Heart left ventricle (tissue), 16 donors: ENCODE results near the gene FXR1. TPM values are rescaled to one million over a fixed set of nuclear protein-coding genes. Genes with fewer than 3 reads are reported as not detected.

Experiments
- ATAC-seq, 4 donors: fragments of 200-7000 bp; cut with Tn5 transposase; one replicate each; pipeline ENCODE4 v1.9.1; 2020 to 2022; ENCODE audit warnings: moderate library complexity in 4 of 4, mild to moderate bottlenecking in 3 of 4, moderate number of reproducible peaks in 1 of 4
- DNase-seq, 5 donors: peaks; one replicate each; pipeline ENCODE4 v3.0.0-alpha.2; 2020
- H3K27ac ChIP-seq, 12 donors: fragments of 200-600 bp; sonication (generic) in 4 of 12; one replicate each; pipeline versions ENCODE4 v1.5.0 to v1.8.0; 2016 to 2022; ENCODE audit warnings: mild to moderate bottlenecking in 2 of 12
- H3K27me3 ChIP-seq, 9 donors: fragments of 200-600 bp; sonication (generic) in 2 of 9; one replicate each; pipeline versions ENCODE4 v1.5.1 to v1.8.0; 2016 to 2022; ENCODE audit warnings: mild to moderate bottlenecking in 3 of 9
- H3K36me3 ChIP-seq, 9 donors: fragments of 200-600 bp; sonication (generic) in 2 of 9; one replicate each; pipeline versions ENCODE4 v1.5.0 to v1.8.0; 2018 to 2022; ENCODE audit warnings: mild to moderate bottlenecking in 2 of 9
- H3K4me1 ChIP-seq, 12 donors: fragments of 200-600 bp; sonication (generic) in 4 of 12; one replicate each; pipeline versions ENCODE4 v1.5.0 to v1.8.0; 2016 to 2022; ENCODE audit warnings: mild to moderate bottlenecking in 3 of 12
- H3K4me3 ChIP-seq, 12 donors: fragments of 200-600 bp; sonication (generic) in 4 of 12; one replicate each; pipeline versions ENCODE4 v1.5.0 to v1.8.0; 2017 to 2022; ENCODE audit warnings: mild to moderate bottlenecking in 9 of 12, moderate library complexity in 4 of 12
- H3K9me3 ChIP-seq, 12 donors: fragments of 200-600 bp; sonication (generic) in 4 of 12; one replicate each; pipeline versions ENCODE4 v1.5.0 to v1.8.0; 2016 to 2022; ENCODE audit warnings: mild to moderate bottlenecking in 1 of 12
- POLR2A ChIP-seq, 2 donors: fragments of 450-650 bp; IDR thresholded peaks; one replicate each; pipeline ENCODE4 v1.6.1; 2017; ENCODE audit warnings: antibody characterized with exemption in 2 of 2, mild to moderate bottlenecking in 2 of 2, moderate library complexity in 2 of 2
- intact Hi-C, 10 donors: fragments of 100-400 bp; cut with DNase I; formaldehyde crosslinking; loops; one replicate each; pipeline versions ENCODE4 v1.11.1 to v1.14.2; 2022
- polyA plus RNA-seq, 2 donors: library from polyadenylated mRNA; stranded (reverse); fragments of 200-250 nt; gene quantifications; one replicate each; pipeline ENCODE4 v1.2.3, GENCODE V29; 2013
- total RNA-seq, 9 donors: library from RNA; depleted of rRNA in 2 of 9; stranded (reverse); fragments of >200 nt in 2 of 9; fragmentation: NEBNext Ultra II Directional in 3 of 9; extraction: Animal tissue kit (Norgen Biotek cat#: 25700) in 3 of 9; gene quantifications; one replicate each; pipeline versions ENCODE4 v1.1.0 to v1.2.4, GENCODE V29; 2016 to 2023
- TF ChIP-seq, protein P1 (sequence below), 12 donors: fragments of 200-600 bp; sonication (generic) in 4 of 12; IDR thresholded peaks; one replicate each; pipeline versions ENCODE4 v1.5.0 to v1.8.0; 2018 to 2022; ENCODE audit warnings: antibody characterized with exemption in 12 of 12, mild to moderate bottlenecking in 5 of 12
- donor health status: ischemic (EF 13 %, LVEDD 7.1; RV severe dilation, severe dysfunction).
- donor health status: healthy with polysubstance abuse.
- donor health status: DM: no; HTN: yes; CAD: no.
- donor health status: DM: no; HTN: no; CAD: no.
- donor health status: ischemic (EF 25% LVEDD 6.9; RV normal size, moderate dysfunction).
- donor health status: ischemic (EF 25% LVEDD 5.7; RV mildly dilated, moderate dysfunction).
- donor health status: healthy.
- donor health status: DM: yes; HTN: yes; CAD: no.
- donor health status: ischemic (EF 35%, LVEDD 5.7; RV mildly dilated, moderate dysfunction).
- donor health status: nonischemic (EF 11% LVEDD 7.7; RV severe dilation, severe dysfunction).
- donor health status: DM: yes; HTN: yes; CAD: no.
- donor health status: PGD.
- donor health status: ischemic (EF 29% LVEDD 5.4; RV normal size, mild dysfunction).
- donor health status: nonischemic (EF 23%, LVEDD 6.1; RV moderate dilation, normal function).

The FXR1 gene
- total and polyA plus RNA-seq, 11 donors: 113 to 298 (median 212) TPM

DNA sequence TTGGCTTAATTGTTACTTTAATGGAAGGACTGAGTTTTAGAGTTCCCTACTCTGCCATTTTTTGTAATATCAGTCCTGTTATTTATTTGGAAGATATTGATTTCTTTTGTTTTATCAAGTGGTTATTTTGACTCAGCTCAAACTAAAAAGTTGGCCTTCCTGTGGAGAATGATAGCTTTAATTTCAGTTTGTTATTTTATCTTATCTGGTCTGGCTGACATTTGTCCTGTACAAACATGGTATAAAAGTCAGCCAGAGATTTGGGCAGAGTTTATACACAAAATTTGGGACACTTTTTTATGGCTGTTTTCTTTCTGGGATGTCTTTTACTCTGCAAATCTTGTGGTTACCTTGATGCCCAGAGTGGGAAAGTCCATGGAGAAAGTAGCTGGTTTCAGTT lies 118.5 kb downstream of the FXR1 start:
- TF ChIP-seq POLR2A (IDR thresholded peaks at IDR 0.05): no peak
- TF ChIP-seq, protein P1, sequence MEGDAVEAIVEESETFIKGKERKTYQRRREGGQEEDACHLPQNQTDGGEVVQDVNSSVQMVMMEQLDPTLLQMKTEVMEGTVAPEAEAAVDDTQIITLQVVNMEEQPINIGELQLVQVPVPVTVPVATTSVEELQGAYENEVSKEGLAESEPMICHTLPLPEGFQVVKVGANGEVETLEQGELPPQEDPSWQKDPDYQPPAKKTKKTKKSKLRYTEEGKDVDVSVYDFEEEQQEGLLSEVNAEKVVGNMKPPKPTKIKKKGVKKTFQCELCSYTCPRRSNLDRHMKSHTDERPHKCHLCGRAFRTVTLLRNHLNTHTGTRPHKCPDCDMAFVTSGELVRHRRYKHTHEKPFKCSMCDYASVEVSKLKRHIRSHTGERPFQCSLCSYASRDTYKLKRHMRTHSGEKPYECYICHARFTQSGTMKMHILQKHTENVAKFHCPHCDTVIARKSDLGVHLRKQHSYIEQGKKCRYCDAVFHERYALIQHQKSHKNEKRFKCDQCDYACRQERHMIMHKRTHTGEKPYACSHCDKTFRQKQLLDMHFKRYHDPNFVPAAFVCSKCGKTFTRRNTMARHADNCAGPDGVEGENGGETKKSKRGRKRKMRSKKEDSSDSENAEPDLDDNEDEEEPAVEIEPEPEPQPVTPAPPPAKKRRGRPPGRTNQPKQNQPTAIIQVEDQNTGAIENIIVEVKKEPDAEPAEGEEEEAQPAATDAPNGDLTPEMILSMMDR (IDR thresholded peaks at IDR 0.05): no peak
- Histone ChIP-seq H3K27me3 (no peaks in the 10 kb centered on the region), H3K4me3 (no peak overlapping the region), H3K9me3 (peaks cover 0 to 10% (median under 1%) of the 10 kb centered on the region in 12 donors), H3K27ac (no peak overlapping the region), H3K4me1 (no peaks in the 10 kb centered on the region), H3K36me3 (no peaks in the 10 kb centered on the region)
- intact Hi-C loops: no loop called here
- ATAC-seq (no peak), DNase-seq (no peak)

Other genes starting within 250 kb of the FXR1 start
- not detected for gene CCDC39, start 233.2 kb upstream of the FXR1 start, total RNA-seq
- gene CCDC39, start 233.2 kb upstream of the FXR1 start, polyA plus RNA-seq: not detected
- gene DNAJC19, start 77.1 kb downstream of the FXR1 start, total RNA-seq: 100 to 1,000 TPM in 1 of 9 donors, 10 to 100 TPM in 8; 51.7 to 122 (median 85.6) TPM
- 100 to 1,000 TPM in 1 of 2 donors, 10 to 100 TPM in 1; 50.5 to 140 TPM for gene DNAJC19, start 77.1 kb downstream of the FXR1 start, polyA plus RNA-seq